OCI-LY7 (cell line): ENCODE results near the gene ADAMTS17.

Experiments
- CTCF ChIP-seq: fragments of 200-600 bp; sonication (generic); conservative IDR thresholded peaks from 2 replicates; pipeline ENCODE4 v1.5.1; 2014; ENCODE audit warnings: mild to moderate bottlenecking, antibody characterized with exemption, low read length, moderate library complexity, mixed read lengths
- EZH2phosphoT487 ChIP-seq: fragments of 200-600 bp; sonication (generic); IDR thresholded peaks from 2 replicates; pipeline ENCODE4 v1.6.1; 2018; ENCODE audit warnings: low read depth, borderline replicate concordance, mild to moderate bottlenecking, mixed run types, antibody characterized with exemption, low read length, moderate library complexity, mixed read lengths

- no peak for TF ChIP-seq CTCF
- TF ChIP-seq EZH2phosphoT487 = no peak
Observed at GRCh38 chr15:100150906-100151305, 190.9 kb downstream of the ADAMTS17 start.
